SH-SY5Y (cell line): ENCODE measurements around the gene CENPU.

ENCODE experiments used
- GATA2 ChIP-seq: IDR thresholded peaks from 2 replicates; pipeline ENCODE4 v1.6.1; 2011; ENCODE audit warnings: mild to moderate bottlenecking, low read depth, low read length
- GATA3 ChIP-seq: IDR thresholded peaks from 2 replicates; pipeline ENCODE4 v1.6.1; 2011; ENCODE audit warnings: low read depth, mild to moderate bottlenecking, low read length, moderate library complexity

DNA sequence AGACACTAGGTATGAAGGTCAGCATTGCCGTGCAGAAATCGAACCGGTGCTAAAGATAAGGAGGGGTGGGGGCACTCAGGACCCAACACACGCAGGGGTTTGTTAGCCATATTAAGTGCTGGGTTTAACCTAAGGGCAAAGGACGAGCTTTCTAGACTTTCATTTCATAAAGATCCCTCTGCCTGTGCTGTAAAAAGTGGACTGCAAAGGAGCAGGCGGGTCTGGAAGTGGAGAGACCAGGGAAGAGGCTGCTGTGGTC lies 85.9 kb downstream of the CENPU start:
- no peak for TF ChIP-seq GATA3
- TF ChIP-seq GATA2, result no peak
